Astrocyte (in vitro differentiated cells and primary cell): Measurements from ENCODE around the gene PCDHGC4.
A peak's percentile ranks its signal among the peaks of the same experiment; 100 is the strongest.

Source experiments
- EZH2 ChIP-seq: IDR thresholded peaks from 2 replicates; pipeline ENCODE4 v1.6.1; 2012; ENCODE audit warnings: mild to moderate bottlenecking, low read length, inconsistent platforms; ENCODE audit not compliant: insufficient read depth
- TF ChIP-seq, protein P1 (sequence below): IDR thresholded peaks from 2 replicates; pipeline ENCODE4 v1.5.1; 2011; ENCODE audit warnings: low read depth, mild to moderate bottlenecking, inconsistent platforms, low read length, moderate library complexity; ENCODE audit not compliant: insufficient read depth

DNA sequence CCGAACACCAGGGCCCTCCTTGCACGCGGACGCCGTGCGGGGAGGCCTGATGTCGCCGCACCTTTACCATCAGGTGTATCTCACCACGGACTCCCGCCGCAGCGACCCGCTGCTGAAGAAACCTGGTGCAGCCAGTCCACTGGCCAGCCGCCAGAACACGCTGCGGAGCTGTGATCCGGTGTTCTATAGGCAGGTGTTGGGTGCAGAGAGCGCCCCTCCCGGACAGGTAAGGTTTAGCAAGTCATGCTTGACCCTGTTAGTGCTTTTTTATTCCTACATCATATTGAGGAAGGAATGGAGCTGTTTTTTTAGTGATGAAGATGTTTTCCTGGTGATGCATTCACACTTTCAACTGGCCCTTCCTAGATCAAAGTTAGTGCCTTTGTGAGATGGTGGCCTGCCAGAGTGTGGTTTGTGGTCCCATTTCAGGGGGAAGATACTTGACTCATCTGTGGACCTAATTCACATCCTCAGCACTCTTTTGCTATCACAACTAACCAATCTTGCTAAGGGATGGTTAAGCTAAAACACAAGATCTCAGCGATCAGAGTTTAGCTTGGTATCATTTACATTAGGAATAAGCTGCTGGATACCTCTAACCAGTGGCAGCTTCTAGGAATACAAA, 6.4 kb upstream of the PCDHGC4 start:
- TF ChIP-seq, protein P1, sequence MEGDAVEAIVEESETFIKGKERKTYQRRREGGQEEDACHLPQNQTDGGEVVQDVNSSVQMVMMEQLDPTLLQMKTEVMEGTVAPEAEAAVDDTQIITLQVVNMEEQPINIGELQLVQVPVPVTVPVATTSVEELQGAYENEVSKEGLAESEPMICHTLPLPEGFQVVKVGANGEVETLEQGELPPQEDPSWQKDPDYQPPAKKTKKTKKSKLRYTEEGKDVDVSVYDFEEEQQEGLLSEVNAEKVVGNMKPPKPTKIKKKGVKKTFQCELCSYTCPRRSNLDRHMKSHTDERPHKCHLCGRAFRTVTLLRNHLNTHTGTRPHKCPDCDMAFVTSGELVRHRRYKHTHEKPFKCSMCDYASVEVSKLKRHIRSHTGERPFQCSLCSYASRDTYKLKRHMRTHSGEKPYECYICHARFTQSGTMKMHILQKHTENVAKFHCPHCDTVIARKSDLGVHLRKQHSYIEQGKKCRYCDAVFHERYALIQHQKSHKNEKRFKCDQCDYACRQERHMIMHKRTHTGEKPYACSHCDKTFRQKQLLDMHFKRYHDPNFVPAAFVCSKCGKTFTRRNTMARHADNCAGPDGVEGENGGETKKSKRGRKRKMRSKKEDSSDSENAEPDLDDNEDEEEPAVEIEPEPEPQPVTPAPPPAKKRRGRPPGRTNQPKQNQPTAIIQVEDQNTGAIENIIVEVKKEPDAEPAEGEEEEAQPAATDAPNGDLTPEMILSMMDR = peak; percentile 23
- no peak for TF ChIP-seq EZH2
